Activated naive CD8-positive, alpha-beta T cell treated with anti-CD3 and anti-CD28 coated beads, Interleukin-2, amount 50 U/mL, for 16 hours (primary cell): ENCODE data around the gene IDH3G.
"Not testable (repeated sequence)": the region's sequence is repeated elsewhere in the genome, so short reads cannot be mapped to it uniquely, and the experiment has no call there.

Experiments
- DNase-seq: peaks from one replicate; pipeline ENCODE4 v3.0.0-alpha.2; 2020; ENCODE audit warnings: low read depth, low spot score

Gene IDH3G

DNA sequence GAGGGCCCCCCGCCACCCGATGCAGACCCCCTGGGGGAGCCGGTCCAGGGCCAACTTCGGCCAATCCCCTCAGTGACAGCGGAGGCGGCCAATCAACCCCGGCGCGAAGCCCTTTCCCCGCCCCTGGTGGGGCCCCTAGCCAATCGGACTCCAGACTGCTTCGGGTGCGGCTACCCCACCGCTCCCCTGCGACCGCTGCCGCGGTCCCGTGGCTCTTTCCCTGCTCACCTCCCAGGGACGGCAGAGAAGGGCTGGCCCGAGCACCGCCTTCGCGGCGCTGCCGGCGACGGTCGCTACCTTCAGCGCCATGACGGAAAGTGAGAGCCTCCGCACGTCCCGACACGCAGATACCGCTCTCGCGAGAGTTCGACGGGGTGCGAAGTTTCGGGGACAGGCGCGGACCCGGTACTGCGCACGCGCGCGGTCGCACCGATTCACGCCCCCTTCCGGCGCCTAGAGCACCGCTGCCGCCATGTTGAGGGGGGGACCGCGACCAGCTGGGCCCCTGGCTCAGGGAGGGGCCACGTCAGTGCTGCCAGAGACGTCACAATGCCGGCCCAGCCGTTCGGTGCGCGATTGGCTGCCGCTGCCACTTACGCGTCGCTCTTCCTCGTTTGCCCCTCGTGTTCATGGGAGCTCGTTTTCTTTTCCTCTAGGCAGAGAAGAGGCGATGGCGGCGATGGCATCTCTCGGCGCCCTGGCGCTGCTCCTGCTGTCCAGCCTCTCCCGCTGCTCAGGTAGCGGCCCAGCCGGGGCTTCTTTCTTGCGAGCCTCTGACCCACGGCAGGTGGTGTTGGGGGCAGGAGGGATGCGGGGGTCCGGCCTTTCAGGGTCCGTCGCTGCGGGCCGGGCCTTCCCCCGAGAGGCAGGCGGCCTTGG is at the start of gene IDH3G, which contains the start of gene SSR4:
IDH3G (minus strand) TSS at position 358 of the 879 bp plus-strand sequence; CDS start at position 309, 49 bp downstream.
SSR4 (plus strand) TSS at position 651 of the 879 bp plus-strand sequence; CDS start at position 671, 20 bp downstream.
- DNase-seq = peak; percentile 76

DNA sequence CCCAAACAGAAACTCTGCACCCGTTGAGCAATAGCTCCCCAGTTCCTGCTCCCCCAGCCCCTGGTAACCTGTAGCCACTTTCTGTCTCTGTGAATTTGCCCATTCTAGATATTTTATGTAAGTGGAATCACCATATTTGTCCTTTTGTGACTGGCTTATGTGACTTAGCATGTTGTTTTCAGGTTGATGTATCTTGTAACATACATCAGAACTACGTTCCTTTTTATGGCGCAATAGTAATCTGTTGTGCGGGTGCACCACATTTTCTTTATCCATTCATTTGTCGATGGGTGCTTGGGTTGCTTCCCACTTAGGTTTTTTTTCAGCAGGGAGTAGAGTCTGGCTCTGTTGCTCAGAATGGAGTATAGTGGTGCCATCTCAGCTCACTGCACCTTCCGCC is 42.7 kb upstream of the IDH3G start:
- DNase-seq = no peak

GRCh38 chrX:153832728-153833127 is 38.6 kb upstream of the IDH3G start:
- DNase-seq = no peak

GRCh38 chrX:153831429-153832150 is 37.4 kb upstream of the IDH3G start:
- no peak for DNase-seq

- no peak for DNase-seq
Measured at GRCh38 chrX:153830640-153831428, 36.7 kb upstream of the IDH3G start.

- no peak for DNase-seq
Measured at GRCh38 chrX:153829799-153830639, 35.8 kb upstream of the IDH3G start, which contains the start of gene PDZD4. PDZD4 (minus strand) TSS chrX:153830544; CDS start chrX:153830298, 246 bp downstream.

- no peak for DNase-seq
Measured at GRCh38 chrX:153829549-153829798, 35.3 kb upstream of the IDH3G start.

DNA sequence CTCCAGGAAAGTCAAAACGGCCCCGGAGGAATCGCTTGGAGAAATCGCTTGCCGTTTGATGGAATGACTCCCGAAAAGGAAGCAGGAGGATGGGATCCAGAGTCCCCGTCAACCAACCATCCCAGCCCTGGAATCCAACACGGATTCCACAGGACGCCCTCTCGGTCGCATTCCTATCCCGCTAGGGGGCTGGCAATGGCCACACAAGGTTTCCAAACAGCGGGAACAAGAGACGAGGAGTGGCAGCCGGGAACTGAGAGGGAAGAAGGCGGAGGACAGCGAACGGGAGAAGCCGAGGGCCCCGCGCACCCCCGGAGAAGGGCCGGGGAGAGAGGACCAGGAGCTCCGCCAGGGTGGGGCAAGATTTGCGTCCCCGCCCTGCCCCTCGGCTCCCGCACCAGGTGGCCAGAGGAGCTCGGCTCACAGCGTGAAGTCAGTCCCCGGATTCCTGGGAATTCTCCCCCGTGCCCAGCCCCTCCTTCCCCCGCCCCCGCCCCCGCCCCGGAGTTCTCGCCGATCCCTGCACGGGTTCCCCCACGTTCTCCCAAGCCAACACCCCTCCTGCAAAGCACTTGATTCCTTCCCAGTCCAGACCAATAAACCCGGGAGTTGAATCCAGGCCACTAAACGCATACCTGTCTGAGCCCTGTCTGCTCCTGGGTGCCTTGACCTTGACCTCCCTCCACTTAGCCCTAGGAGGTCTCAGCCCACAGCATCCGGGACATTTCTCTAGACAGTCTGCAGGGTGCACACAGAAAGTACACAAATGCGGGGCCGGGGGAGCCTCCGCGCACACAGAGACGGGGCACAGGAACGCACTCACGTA is 34.8 kb upstream of the IDH3G start:
- DNase-seq = no peak

- DNase-seq = no peak
Measured at GRCh38 chrX:153828308-153828707, 34.1 kb upstream of the IDH3G start.

DNA sequence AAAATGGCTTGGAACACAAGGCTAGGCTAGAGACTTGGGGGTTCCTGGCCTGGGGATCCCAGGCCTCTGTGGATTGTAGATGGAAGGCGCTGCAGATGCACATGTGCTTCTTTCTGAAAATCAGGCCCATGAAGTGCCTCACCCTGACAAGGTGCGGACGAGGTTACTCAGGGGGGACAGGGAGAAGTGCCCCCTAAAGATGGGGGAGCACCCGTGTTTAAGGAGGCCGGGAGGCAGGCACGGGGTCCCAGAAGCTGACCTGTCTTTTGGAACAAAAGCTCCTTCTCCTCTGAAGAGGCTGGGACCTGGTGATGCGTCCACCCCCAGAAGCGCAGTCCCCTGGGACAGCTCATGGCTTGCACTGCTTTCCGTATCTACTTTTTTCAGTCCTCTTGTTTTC is 33.7 kb upstream of the IDH3G start:
- DNase-seq = no peak

DNA sequence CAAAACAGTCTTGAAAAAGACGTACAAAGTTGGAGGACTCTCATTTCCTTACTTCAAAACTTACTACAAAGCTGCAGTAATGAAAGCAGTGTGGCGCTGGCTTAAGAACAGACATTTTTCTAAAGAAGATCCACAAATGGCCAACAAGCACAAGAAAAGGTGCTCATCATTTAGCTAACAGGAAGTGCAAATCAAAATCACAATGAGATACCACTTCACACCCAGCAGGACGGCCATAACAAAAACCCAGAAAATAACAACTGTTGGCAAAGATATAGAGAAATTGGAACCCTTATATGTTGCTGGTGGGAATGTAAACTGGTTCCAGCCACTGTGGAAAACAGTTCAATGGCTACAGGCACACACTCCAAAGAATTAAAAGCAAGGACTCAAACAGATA is 32.8 kb upstream of the IDH3G start:
- no peak for DNase-seq

GRCh38 chrX:153825042-153825441 is 30.9 kb upstream of the IDH3G start:
- DNase-seq = no peak

DNA sequence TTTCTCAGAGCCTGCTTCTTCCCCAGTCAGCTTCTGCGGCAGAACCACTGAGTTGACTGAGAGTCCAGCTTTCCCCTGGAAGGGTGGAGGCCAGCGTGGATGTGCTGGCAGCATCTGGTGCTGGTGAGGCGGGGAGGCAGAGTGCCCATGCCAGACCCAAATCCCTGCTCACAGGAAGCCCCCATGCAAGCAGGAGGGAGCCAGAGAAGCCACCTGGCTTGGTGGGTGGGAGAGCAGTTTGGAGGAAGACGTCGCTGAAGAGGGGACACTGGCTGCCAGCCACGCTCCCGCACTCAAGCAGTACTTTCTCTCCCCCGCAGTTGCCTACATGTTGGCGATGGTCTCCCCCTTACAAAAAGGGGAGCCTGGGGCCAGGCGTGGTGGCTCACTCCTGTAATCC is 30.2 kb upstream of the IDH3G start:
- no peak for DNase-seq

- DNase-seq = no peak
Measured at GRCh38 chrX:153821066-153821465, 26.9 kb upstream of the IDH3G start.

DNA sequence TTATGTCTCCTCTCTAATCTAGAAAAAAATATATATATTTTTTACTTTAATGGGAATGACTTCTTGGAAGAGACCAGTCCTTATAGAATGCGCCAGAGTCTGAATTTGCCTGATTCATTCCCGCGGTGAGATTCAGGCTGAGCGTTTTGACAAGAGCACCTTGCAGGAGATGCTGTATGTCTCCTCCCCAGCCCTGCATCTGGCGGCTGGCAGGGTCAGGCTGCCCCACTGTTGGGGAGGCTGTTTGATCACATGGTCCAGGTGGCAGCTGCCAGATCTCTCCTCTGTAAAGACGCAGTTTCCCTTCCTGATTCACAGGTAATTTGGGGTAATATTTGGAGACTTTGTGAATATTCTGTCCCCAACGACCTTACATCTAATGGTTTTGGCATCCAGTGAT is 26.4 kb upstream of the IDH3G start:
- no peak for DNase-seq

DNA sequence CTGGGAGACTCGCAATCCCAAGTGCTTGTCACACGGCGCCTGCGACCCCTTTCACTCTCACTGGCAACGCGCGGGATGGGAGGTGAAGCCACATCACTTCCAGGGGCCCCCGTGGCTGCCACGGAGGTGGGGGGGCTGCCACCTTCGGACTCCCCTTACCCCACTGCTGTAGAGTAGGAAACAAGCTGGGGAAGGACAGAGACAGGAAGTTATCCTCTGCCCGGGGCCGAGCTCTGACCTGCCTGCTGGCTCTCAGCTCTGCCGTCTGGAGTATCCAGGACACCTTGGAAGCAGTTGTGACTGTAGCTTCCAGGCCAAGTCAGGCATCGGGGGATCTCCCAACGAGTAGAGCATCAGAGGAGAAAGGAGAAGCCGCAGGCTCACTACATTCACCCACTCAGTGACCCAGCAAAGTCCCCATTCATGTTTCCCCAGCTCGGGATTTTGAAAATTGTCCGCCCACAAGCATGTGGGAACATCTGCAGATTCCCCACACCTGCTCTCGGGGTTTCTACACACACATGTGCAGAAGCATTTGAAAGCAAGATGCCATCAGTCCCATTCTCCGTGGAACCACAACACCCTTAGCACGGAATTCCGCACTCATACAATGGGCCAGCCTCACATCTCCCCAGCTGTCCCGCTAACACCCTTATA is 25.3 kb upstream of the IDH3G start:
- no peak for DNase-seq

DNA sequence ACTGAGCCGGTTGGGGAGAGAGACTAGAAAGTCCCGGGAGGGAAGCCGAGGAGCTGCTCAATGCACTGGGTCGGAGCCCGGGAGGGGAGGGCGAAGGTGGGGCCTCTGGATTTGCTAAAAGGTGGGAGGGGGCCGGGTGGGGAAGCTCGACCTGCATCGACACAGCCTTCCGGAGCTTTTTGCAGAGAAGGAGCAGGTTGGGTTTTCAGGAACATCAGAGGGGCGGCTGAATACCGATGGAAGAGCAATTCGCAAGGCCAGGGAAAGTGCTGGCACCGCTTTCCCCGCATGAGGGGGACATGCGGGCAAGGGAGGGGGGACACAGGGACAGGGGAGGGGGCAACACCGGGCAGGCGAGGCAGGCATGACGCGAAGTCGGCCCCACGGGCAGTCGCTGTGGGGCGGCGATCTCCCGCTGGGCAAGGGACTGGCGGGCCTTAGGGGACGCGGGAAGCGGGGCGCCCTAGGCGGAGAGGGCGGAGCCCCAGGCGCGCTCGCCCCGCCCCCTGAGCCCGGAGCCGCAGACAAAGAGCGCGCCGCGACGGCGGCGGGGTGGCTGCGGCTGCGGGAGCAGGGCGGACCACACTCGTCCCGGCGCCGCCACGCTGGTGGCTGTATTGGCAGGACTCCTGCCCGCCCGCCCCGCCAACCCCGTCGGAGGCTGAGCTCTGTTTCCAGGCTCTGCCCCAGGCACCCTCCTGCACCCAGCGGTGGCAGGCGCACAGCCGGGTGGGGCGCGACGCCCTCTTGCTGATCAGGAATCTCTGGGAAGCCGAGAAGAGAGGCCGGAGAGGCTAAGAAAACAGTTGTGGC is 24.6 kb upstream of the IDH3G start:
- no peak for DNase-seq

GRCh38 chrX:153818064-153818463 is 23.9 kb upstream of the IDH3G start:
- not testable (repeated sequence) for DNase-seq
